ENCODE measurements around the gene SLC8B1. TPM values are rescaled to one million over a fixed set of nuclear protein-coding genes. Genes with fewer than 3 reads are reported as not detected.

The SLC8B1 gene
- total and polyA plus RNA-seq, 8 donors, result 13.0 to 39.1 (median 19.7) TPM

DNA sequence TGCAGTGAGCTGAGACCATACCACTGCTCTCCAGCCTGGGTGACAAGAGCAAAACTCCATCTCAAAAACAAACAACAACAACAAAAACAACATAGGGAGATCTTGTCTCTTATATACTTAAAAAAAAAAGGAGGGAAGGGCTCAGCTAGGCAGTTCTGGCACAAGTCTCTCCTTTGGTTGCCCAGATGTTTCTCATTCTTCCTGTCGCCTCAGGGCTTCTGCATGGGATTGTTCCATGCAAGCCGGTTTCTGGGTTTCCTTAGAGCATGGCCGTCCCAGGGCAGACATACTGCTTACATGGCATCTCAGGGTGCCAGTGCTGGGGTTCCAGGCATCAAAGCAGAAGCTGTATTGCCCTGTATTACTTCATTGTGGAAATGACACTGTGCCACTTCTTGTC lies 5.2 kb upstream of the SLC8B1 start:
- ATAC-seq, result no peak
- WGBS, 2 donors, result 89 to 97% methylated on average over 3 of the region's 3 CpGs
- FAIRE-seq, result no peak

DNA sequence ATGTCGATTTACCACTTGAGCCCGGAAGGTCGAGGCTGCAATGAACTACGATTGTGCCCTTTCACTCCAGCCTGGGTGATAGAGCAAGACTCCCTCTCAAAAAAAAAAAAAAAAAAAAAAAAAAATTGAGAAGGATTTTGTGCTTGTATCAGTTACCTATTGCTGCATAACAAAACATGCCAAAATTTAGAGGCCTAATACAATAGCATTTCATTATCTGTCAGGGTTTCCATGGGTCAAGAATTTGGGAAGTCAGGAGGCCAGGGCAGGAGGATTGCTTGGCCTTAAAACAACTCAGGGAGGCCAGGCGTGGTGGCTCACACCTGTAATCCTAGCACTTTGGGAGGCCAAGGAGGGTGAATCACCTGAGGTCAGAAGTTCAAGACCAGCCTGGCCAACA lies 4.6 kb upstream of the SLC8B1 start:
- DNase-seq (no peak), FAIRE-seq (no peak), ATAC-seq (no peak)
- TF ChIP-seq, protein P1, sequence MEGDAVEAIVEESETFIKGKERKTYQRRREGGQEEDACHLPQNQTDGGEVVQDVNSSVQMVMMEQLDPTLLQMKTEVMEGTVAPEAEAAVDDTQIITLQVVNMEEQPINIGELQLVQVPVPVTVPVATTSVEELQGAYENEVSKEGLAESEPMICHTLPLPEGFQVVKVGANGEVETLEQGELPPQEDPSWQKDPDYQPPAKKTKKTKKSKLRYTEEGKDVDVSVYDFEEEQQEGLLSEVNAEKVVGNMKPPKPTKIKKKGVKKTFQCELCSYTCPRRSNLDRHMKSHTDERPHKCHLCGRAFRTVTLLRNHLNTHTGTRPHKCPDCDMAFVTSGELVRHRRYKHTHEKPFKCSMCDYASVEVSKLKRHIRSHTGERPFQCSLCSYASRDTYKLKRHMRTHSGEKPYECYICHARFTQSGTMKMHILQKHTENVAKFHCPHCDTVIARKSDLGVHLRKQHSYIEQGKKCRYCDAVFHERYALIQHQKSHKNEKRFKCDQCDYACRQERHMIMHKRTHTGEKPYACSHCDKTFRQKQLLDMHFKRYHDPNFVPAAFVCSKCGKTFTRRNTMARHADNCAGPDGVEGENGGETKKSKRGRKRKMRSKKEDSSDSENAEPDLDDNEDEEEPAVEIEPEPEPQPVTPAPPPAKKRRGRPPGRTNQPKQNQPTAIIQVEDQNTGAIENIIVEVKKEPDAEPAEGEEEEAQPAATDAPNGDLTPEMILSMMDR (IDR thresholded peaks at IDR 0.05), result no peak
- H3K27ac ChIP-seq, result no peak overlapping the region
- no peaks in the 10 kb centered on the region for H3K27me3 ChIP-seq
- intact Hi-C loops (cut with DNase I), result no loop called here
- no peak overlapping the region for H3K4me3 ChIP-seq
- H3K36me3 ChIP-seq, result no peaks in the 10 kb centered on the region
- 96 to 98% methylated on average over 5 of the region's 5 CpGs for WGBS, 2 donors
- no peaks in the 10 kb centered on the region for H3K9me3 ChIP-seq
- H3K4me1 ChIP-seq, result no peaks in the 10 kb centered on the region

More for the DNA sequence above, 5.2 kb upstream of the SLC8B1 start:
- H3K9me3 ChIP-seq, result no peaks in the 10 kb centered on the region
- no peak overlapping the region for H3K27ac ChIP-seq
- H3K36me3 ChIP-seq, result no peaks in the 10 kb centered on the region
- TF ChIP-seq, protein P1 (IDR thresholded peaks at IDR 0.05), result no peak
- intact Hi-C loops (cut with DNase I), result no loop called here
- H3K27me3 ChIP-seq, result no peaks in the 10 kb centered on the region
- DNase-seq, result no peak
- H3K4me3 ChIP-seq, result no peak overlapping the region
- H3K4me1 ChIP-seq, result no peaks in the 10 kb centered on the region

DNA sequence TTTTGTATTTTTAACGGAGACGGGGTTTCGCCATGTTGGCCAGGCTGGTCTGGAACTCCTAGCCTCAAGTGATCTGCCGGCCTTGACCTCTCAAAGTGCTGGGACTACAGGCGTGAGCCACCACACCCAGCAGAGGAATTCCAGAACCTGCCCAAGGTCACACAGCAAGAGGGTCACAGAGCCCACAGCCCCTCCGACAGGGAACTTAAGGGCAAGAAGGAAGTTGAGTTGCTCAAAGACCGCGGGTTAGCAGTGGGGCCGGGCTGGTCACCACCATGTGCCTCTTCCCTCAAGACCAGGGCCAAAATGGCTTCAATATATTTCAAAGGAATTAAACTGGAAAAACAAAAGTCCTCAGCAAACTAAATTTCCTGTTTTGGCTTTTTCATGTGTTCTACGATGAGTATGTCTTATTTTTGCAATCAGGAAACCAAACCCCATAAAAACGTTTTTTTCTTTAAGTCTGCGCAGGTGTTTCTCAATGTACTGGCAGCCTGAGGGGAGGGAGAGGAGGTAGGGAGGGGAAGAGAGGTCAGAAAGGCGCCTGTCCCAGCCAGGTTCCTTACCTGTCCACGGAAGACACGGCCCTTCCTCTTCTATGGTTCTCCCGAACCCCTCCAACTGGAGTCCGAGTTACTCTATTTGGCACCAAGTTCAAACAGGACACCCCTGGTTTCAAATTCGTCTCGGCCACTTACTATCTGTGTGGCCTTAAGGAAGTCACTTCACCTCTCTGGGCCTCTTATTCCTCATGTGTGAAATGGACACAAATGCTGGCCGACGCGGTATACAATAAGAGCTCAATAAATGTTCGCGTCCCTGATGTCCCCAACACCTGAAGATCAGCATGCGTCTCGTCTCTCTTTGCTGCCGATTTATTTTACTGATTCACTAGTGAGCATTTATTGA lies 778 bp downstream of the SLC8B1 start:
- Histone ChIP-seq H3K4me3 (peak overlapping the region; percentile 21 to 95 (median 67)), H3K27ac (peak overlapping the region; percentile 46 to 83 (median 60)), H3K9me3 (no peaks in the 10 kb centered on the region), H3K36me3 (peaks cover 0 to 7% (median 0%) of the 10 kb centered on the region in 3 donors), H3K4me1 (peaks cover 0 to 9% (median 0%) of the 10 kb centered on the region in 3 donors), H3K27me3 (no peaks in the 10 kb centered on the region)
- 19 to 23% methylated on average over 27 of the region's 27 CpGs for WGBS, 2 donors
- intact Hi-C loops (cut with DNase I), result no loop called here
- FAIRE-seq (no peak), ATAC-seq (peak; percentile 44 to 49 (median 48)), DNase-seq (peak in 2 of 6 donors; percentile 21 to 38)
- TF ChIP-seq, protein P1 (IDR thresholded peaks at IDR 0.05), result no peak

DNA sequence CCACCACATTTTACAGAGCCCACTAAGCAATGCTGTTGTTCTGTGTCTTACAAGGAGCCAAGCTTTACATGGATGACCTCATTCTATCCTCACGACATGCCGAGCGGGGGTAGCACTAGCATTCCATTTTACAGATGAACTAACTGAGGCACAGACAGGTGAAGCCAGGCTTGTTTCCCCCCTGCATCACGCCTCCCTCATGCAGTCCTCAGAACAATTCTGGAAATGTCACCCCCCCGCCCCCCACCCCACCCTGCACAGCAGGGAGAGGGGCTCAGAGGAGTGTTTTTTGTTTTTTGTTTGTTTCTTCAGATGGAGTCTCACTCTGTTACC lies 1.5 kb downstream of the SLC8B1 start:
- FAIRE-seq (no peak), DNase-seq (no peak), ATAC-seq (no peak)
- peak overlapping the region in 2 of 4 donors; percentile 86 to 95 for H3K4me3 ChIP-seq
- WGBS, 2 donors, result 80 to 88% methylated on average over 5 of the region's 5 CpGs
- H3K4me1 ChIP-seq, result peaks cover 0 to 9% (median 0%) of the 10 kb centered on the region in 3 donors
- H3K9me3 ChIP-seq, result no peaks in the 10 kb centered on the region
- H3K27me3 ChIP-seq, result no peaks in the 10 kb centered on the region
- no peak overlapping the region for H3K27ac ChIP-seq
- intact Hi-C loops (cut with DNase I), result no loop called here
- H3K36me3 ChIP-seq, result peaks cover 0 to 7% (median 0%) of the 10 kb centered on the region in 3 donors
- TF ChIP-seq, protein P1 (IDR thresholded peaks at IDR 0.05), result no peak
